Left cardiac atrium (tissue), 4 donors: ENCODE data around the gene CBX4. TPM values are rescaled to one million over a fixed set of nuclear protein-coding genes. Genes with fewer than 3 reads are reported as not detected.

Source experiments
- ATAC-seq, 2 donors: fragments of 200-7000 bp; cut with Tn5 transposase; one replicate each; pipeline ENCODE4 v1.9.1; 2020; ENCODE audit warnings: mild to moderate bottlenecking in 2 of 2, moderate library complexity in 2 of 2
- DNase-seq: peaks from one replicate; pipeline ENCODE4 v3.0.0-alpha.2; 2020
- intact Hi-C, 2 donors: fragments of 100-400 bp; cut with DNase I; formaldehyde crosslinking; loops; one replicate each; pipeline versions ENCODE4 v1.14.1 to v1.15.1; 2022 to 2023
- long read RNA-seq: library from polyadenylated mRNA; unstranded; transcript quantifications from one replicate; pipeline ENCODE4 v2.0.0, GENCODE V29; 2021
- total RNA-seq, 2 donors: library from RNA; stranded (reverse); fragmentation: NEBNext Ultra II Directional; extraction: Animal tissue kit (Norgen Biotek cat#: 25700); gene quantifications; one replicate each; pipeline ENCODE4 v1.2.1, GENCODE V29; 2021
- donor health status: DM: no; HTN: yes; CAD: no.
- donor health status: DM: no; HTN: yes; CAD: no; lungs with severe emphysema.
- donor health status: DM: yes; HTN: yes; CAD: no.
- donor health status: Dilated cardiomyopathy.

Gene CBX4
- total RNA-seq: 10 to 100 TPM; 17.9 to 24.2 TPM
- long read RNA-seq, partial matches to known transcripts: 3 of 17 reads
- long read RNA-seq, other reads (novel, unspliced or antisense): 14 of 17 reads

DNA sequence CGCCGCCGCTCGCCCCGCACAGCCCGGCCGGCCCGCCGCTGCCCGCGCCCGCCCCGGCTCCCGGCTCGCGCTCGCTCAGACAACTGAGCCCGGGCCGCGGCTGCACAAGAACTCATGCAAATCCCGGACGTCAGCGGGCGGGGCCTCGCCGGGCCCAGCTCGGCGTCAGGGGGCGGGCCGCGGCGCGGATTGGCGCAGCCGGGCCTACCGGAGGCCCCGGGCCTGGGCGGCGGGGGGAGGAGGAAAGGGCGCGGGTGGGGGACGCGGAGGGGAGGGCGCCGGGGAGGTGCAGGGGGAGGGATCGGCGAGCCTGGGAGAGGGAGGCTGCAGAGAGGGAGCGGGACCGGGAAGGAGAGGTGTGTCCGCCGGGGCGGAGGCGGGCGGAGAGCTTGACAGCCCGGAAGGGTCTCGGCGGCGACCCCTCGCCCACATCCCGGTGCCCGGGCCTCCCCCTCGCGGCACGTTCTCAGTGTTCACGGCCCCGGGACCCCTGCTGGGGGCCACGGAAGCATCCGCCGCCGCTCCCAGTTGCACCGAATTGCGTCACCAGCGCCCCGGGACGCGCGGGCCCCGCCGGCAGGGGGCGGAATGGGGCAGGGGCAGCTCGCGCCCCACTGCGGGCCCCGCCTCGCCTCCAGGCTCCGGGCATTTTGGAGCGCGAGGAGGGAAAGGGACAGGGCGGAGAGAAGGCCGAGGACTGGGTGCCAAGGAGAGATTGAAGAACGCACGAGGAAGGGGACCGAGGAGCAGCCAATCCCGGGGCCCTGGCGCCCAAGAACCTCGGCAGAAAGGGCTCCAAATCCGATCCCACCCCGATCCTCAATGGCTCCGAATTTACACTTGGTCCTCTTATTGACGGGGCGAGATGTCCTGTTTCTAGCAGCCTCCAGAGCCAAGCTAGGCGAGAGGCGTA is at the start of gene CBX4:
CBX4 (minus strand) TSS at position 85 of the 913 bp plus-strand sequence. CDS start 189 bp downstream, outside the sequence.
- ATAC-seq (peak; percentile 80 to 83), DNase-seq (peak; percentile 96)
- intact Hi-C loops: loop anchor here in 1 of 2 donors (5.0 kb wide), 1 partner anchor 42 kb away; the partner anchor contains the start of gene CBX8

DNA sequence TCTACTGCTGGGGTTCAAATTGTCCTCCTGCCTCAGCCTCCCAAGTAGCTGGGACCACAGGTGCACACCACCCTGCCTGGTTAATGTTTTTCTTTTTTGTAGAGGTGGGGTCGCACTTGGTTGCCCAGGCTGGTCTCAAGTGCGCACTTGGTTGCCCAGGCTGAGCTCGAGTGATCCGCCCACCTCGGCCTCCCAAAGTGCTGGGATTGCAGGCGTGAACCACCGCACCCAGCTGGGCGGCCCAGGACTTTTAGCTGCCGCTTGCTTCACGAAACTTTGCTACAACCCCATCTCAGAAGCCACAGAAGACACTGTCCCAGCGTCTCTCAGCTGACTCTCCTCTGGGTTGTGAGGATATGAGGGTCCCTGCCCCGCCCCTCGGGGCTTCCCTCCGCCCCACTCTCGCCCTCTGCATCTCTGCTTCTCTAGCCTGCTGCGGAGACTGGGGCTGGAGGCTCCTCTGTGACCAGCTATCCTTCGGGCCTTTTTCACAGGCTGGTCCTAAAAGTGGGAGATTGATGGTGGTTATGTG is 48.8 kb upstream of the CBX4 start:
- DNase-seq (no peak), ATAC-seq (no peak)
- intact Hi-C loops: no loop called here

DNA sequence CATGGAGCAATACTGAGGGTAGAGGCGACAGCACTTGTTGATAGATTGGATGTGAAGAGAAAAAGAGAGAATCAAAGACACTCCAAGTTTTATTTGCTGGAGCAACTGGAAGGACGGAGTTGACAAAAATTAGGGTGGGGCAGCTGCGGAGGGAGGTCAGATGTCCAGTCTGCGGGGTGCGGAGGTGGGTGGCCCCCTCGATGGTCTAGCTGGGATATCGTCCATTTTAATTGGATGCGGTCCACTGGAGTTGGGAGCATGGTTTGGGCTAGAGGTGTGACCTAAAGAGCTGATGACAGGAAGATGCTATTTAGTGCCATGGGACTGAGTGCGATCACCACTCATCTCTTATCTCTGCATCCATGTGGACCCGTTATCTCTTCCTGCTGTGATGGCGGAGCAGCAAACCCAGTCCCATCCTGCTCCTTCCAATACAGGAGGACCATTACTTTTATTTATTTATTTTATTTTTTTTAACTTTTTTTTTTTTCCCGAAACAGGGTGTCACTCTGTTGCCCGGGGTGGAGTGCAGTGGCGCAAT is 48.3 kb upstream of the CBX4 start:
- DNase-seq (no peak), ATAC-seq (peak; percentile 64 to 73)
- intact Hi-C loops: no loop called here

DNA sequence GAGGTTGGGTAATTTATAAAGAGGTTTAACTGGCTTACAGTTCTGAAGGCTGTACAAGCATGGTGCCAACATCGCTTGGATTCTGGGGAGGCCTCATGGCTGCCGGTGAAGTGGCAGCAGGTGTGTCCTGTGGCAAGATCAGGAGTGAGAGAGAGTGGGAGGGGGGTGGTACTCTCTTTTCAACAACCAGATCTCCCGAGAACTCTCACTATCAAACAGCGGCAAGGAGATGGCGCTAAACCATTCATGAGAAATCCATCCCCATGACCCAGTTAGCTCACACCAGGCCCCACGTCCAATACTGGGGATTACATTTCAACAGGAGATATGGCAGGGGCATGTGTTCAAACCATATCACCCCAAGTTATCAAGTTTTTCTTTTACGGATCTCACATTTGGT is 44.0 kb upstream of the CBX4 start:
- intact Hi-C loops: no loop called here
- DNase-seq: no peak
- no peak for ATAC-seq

DNA sequence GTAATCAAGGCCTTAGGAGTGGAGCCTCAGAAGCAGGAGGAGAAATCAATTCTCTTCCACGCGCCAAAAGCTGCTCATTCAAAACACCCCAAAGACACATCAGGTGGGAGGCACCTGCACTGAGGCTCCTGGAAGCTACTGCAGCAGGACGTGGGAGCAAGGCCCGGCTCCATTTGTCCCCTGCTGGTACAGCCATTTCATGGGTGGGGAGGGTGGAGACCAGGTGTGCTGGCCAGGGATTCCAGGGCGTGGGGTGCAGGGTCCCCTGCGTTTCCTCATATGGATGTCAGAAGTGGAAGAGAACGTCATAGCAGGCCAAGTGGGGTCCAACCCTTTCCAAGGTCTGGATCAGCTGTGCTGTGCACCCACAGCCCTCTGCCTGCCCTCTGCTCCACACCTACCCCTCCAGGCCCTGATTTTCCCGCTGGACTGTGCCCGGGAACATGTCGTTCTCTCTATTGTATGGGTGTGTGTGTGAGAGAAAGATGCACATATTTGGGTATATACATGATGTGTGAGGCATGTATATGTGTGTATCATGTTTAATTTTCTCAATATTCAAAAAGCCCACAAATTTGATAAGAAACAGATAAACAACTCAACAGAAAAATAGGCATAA is 39.2 kb upstream of the CBX4 start:
- ATAC-seq: no peak
- intact Hi-C loops: no loop called here
- DNase-seq: no peak

DNA sequence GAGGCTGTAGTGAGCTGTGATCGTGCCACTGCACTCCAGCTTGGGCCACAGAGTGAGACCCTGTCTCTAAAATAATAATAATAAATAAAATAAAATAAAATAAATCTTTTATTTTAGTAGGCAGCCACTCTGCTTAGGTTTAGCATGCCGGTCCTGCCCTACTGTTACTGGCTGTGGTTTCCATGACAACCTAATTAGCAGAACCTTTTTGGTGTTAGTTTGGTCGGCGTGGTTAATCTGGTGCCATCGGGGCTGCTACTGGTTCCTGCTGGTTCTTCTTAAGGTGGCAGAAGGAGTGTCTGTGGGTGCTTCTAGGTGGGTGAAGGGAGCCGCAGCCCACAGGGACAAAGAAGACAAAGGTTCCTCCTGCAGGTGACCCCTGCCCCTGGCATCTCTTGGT is 37.8 kb upstream of the CBX4 start:
- no peak for DNase-seq

DNA sequence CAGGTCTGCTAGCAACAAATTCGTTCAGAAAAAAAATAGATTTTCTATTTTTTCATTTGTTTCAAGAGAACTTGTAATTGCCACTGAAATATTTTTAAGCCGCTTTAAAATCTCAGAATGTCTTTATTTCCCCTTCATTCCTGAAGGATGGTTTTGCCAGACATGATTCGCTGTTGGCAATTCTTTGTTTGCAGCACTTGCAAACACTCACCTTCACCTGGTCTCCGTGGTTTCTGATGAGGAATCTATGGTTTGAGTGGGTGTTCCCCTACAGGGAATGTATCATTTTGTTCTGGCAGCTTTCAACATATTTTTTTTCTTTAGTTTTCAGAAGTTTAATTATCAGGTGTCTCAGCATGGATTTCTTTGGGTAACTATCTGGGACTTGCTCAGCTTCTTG is 36.3 kb upstream of the CBX4 start:
- intact Hi-C loops: no loop called here
- ATAC-seq: no peak
- no peak for DNase-seq

More for the DNA sequence above, 37.8 kb upstream of the CBX4 start:
- no peak for ATAC-seq
- intact Hi-C loops: no loop called here

DNA sequence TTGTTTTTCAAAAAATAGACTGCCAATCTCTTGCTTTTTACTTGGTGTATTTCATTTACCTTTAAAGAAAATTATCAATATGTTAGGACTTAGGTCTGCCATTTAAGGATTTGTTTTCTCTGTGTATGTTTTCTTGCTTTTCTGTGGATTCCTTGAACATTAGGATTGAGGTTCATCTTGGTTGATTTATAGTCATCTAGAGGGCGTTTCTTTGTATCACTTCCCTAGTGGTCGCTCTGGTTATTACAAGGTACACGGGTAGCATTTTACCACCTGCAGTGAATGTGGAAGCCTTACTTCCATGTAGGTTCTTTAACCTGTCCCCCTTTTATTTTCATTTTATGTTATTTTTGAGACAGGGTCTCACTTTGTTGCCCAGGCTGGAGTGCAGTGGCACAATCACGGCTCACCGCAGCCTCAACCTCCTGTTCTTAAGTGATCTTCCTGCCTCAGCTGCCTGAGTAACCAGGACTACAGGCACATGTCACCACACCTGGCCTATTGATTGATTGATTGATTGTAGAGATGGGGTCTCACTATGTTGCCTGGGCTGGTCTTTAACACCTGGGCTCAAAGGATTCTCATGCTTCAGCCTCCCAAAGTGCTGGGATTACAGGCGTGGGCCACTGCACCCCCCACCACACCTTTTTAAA is 35.2 kb upstream of the CBX4 start:
- ATAC-seq (peak in 1 of 2 donors; percentile 46), DNase-seq (no peak)
- intact Hi-C loops: no loop called here

DNA sequence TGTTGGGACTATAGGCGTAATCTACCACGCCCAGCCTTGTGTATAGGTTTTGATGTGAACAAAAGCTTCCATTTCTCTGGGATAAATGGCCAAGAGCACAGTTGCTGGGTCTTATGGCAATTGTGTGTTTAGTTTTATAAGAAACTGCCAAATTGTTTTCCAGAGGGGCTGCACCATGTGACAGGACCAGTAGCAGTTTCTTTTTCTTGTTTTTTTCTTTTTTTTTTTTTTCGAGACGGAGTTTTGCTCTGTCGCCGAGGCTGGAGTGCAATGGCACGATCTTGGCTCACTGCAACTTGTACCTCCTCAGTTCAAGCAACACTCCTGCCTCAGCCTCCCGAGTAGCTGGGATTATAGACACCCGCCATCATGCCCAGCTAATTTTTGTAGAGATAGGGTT is 34.3 kb upstream of the CBX4 start:
- DNase-seq: no peak
- intact Hi-C loops: no loop called here
- ATAC-seq: no peak

DNA sequence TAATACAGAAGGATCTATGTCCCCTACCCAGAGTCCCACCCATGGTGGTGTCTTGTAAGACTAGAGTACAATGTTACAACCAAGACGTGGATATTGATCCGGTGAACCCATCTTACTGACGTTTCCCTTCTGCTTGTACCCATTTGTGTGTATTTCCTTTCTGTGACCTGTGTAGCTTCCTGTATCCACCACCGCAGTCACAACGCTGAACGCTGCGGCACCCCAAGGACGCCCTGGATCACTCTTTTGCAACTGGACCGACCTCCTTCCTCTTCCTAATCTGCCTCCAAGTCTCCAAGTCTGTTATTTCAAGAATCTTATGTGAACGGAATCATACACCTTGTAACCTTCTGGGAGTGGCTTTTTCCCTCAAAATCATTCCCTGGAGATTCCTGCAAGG is 33.5 kb upstream of the CBX4 start:
- intact Hi-C loops: no loop called here
- ATAC-seq: no peak
- DNase-seq: no peak

DNA sequence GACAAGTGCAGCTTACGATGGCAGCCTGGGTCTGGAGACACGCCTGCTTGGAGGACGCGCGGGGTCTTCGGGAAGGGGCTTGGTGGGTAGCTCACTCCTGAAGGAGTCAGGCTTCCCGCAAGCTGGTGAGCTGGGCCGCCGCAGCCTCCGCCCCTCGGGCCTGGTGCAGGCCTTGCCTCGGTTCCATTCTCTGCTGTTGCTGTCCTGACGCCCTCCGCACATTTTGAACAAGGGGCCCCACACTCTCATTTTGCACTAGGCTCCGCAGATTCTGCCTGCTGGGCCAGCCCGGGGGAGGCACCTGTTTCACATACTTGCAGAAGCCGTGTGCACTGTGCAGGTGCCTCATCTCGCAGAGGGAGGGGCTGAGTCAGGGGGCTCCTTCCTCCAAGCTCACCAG is 31.9 kb upstream of the CBX4 start:
- intact Hi-C loops: no loop called here
- ATAC-seq (no peak), DNase-seq (no peak)

DNA sequence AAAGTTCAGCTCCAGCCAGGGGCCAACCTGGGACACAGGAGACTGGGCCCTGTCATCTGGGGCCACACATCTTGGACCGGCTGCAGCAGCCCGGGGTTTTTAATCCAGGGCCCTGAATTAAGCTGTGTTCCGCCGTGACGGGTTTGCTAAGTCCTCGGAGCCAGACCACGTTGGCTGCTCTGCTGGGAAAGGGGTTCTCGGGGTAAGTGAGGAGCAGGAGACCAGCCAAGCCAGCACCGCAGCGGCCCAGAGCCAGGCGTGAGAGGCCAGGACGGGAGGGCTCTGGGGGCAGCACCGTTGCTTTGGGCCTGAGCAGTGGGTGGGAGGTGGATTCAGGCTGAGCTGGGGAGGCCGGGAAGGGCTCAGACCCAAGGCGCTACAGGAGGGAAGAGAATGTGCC is 31.3 kb upstream of the CBX4 start:
- DNase-seq (no peak), ATAC-seq (no peak)
- intact Hi-C loops: no loop called here

DNA sequence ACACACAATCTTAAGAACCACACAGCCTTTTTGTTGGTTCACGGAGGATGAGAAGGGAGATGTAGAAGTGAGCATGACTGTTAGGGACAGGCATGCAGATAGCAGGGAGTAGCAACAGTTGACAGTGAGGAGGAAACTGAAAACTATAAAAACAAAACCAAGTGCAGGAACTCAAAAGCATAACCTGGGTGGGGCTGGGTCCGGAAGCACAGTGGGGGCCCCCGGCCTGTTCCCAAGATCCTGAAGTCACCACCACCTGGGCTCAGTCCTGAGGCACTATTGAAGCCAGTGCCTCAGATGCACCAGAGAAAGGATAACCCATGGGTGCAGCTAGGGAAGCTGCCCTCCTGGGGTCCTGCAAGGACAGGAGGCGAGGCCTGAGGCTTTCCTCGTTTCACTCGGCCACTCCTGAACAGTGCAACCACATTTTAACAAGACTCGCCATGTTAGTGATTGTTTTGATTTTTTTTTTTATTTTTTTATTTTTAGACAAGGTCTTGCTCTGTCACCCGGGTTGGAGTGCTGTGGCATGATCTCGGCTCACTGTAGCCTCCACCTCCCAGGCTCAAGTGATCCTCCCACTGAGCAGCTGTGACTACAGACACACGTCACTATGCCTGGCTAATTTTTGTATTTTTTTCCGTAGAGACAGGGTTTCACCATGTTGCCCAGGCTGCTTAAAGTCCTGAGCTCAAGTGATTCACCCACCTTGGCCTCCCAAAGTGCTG is 27.7 kb upstream of the CBX4 start:
- peak; percentile 10 for DNase-seq
- intact Hi-C loops: no loop called here
- no peak for ATAC-seq

DNA sequence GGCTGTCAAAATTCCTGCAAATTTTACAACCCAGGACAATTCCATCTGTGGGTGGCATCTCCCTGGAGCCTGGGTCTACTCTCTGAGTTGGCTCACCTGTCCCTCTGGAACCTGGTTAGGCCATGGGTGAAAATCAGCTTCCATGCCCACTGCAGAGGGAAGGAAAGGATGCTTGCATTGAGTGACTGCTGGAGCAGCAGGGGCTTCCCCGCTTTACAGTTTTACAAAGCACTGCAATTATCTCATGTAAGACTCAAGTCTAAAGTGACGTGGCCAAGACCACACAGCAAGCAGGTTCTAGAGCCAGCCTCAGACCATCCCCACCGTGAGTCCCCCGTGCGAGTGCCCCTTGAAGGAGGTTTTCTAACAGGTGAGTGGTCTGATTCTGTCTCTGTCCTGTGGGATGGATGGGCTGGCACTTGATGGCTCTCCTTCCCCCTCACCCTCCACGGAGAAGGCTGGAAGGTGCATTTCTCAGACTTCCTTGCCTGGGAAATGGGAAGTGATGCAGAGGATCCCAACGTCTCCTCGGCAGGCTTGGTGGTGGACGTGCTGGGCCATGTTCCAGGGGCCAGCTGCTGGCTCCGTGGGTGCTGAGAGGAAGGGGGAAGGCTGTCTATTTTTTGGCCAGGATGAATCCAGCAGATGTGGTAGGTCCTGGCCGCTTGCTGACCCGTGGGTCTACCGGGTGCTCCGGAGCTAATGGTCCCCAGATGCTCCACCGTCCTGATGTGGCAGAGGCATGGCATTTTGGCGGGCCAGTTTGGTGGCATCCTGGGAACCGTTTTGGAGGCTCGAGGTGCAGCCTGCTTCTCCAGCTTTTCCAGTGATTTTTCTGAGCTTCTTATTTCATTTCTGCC is 26.3 kb upstream of the CBX4 start:
- DNase-seq: peak; percentile 15
- intact Hi-C loops: no loop called here
- ATAC-seq: no peak

DNA sequence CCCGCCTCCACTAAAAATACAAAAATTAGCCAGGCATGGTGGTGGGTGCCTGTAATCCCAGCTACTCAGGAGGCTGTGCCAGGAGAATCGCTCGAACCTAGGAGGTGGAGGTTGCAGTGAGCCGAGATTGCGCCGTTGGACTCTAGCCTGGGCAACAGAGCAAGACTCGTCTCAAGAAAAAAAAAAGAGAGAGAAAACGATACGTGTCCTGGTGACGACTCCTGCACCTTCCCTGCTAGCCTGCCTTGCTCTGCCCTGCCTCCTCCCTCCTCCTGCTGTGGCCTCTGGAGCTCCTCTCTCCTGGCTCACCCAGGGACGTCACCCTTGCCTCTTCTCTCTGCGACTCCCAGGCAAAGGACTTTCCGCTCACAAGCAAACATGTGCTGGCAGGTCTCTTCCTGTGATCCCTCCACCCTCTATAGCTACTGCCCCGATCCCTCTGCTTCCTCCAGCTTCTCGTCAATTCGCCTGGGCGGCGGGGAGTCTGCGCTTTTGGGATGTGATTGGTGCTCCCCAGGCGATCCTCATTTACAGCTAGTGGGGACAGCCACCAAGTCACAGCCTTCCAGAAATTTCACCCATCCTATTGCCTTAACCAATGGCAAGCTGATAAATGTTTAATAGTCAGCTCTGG is 25.5 kb upstream of the CBX4 start:
- ATAC-seq: no peak
- intact Hi-C loops: no loop called here
- DNase-seq: peak; percentile 5

DNA sequence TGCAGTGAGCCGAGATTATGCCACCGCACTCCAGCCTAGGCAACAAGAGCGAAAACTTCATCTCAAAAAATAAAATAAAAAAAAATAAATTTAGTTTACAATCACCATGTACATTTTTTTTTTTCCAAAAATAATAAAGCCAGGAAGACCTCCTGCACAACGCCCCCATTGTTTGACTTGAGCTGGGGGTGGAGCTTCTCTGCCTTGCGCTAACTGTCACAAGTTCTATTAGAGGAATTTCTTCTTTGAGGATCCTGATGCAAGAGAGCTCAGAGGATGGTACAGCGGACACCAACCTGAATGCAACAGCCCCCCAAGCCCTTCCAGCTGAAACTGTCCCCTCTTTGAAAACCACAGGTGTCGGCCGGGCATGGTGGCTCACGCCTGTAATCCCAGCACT is 24.9 kb upstream of the CBX4 start:
- no peak for ATAC-seq
- DNase-seq: peak; percentile 1
- intact Hi-C loops: no loop called here

DNA sequence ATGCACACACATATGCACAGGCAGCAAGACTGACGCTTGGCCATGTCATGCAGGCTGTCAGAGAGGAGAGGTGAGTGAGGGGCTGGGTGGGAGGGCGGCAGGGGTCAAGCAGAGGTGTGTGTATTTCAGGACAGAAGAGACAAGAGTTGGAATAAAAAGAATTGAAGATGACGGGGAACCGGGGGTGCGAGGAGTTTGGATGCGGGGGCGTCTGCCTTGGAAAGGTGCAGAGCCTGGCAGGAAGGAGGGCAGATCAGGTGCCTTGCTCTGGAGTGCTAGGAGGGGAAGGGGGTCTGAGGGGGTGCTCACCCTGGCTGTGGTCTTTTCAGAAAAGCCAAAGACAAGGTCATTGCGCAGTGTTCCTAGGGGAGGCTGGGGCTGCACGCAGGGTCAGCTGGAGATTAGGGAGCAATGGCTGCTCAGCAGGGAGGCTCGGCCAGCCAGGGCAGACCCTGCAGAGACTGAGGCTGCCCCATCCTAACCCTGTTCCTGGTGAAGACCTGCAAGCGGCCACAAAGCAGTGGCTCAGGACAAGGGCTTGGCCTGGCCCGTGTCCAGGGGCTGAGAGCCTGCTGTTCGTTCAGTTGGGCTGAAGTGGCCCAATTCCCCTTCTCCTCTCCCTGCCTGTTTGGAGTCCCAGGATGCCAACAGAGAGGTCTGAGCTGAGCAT is 23.7 kb upstream of the CBX4 start:
- DNase-seq (peak; percentile 5), ATAC-seq (no peak)
- intact Hi-C loops: no loop called here
